ENCODE data around the gene DERA.

DNA sequence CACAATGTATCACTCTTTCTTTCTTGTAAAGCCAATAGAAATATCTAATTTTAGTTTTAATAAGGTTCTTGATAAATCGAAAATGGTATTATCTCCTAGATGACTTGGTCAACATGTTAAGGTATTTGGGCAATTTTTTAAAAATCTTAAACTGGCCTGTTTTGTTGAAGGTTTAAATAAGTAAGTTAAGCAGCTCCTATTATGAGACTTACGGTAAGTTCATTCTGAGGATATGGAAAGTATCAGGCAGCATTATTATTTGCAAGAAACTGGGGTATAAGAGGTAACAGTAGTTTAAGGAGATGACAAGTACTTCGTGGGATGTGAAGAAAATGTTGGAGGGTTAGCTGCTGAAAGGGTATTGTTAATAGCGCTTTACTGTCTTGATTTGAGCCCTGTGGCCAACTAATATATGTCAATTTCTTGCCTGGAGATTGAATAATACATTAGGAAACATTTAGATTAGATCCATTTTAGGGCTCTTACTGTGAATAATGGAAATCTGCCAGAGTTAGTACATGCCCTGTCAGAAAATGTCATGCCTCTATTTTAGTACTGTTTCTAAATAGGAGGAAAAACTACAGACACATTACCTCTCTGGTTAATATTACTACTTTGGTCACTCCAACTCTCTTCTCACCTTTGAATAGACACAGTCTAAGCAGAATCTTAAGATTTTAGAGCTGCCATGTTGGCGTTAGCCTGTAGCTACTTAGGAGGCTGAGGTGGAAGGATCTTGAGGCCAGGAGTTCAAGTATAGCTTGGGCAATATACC is 23.9 kb upstream of the DERA start:
- TF ChIP-seq, protein P1, sequence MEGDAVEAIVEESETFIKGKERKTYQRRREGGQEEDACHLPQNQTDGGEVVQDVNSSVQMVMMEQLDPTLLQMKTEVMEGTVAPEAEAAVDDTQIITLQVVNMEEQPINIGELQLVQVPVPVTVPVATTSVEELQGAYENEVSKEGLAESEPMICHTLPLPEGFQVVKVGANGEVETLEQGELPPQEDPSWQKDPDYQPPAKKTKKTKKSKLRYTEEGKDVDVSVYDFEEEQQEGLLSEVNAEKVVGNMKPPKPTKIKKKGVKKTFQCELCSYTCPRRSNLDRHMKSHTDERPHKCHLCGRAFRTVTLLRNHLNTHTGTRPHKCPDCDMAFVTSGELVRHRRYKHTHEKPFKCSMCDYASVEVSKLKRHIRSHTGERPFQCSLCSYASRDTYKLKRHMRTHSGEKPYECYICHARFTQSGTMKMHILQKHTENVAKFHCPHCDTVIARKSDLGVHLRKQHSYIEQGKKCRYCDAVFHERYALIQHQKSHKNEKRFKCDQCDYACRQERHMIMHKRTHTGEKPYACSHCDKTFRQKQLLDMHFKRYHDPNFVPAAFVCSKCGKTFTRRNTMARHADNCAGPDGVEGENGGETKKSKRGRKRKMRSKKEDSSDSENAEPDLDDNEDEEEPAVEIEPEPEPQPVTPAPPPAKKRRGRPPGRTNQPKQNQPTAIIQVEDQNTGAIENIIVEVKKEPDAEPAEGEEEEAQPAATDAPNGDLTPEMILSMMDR (IDR thresholded peaks at IDR 0.05; ENCODE audit: poor library complexity) = no peak
- no peak for TF ChIP-seq EZH2 (IDR thresholded peaks at IDR 0.05; ENCODE audit: borderline replicate concordance)

Measured in hepatocyte (in vitro differentiated cells).